H1 (cell line): ENCODE results near the gene FAM83C.

Experiments
- KDM1A ChIP-seq: fragments of 200-600, 300-600 bp; sonication (generic); IDR thresholded peaks from 2 replicates; pipeline ENCODE4 v1.7.1; 2016; ENCODE audit warnings: mild to moderate bottlenecking, low read length, borderline replicate concordance
- TF ChIP-seq, protein P1 (sequence below): fragments of 300-600 bp; sonication (generic); IDR thresholded peaks from 2 replicates; pipeline ENCODE4 v1.7.1; 2012; ENCODE audit warnings: low read length, moderate library complexity, mild to moderate bottlenecking, inconsistent platforms; ENCODE audit not compliant: insufficient replicate concordance

DNA sequence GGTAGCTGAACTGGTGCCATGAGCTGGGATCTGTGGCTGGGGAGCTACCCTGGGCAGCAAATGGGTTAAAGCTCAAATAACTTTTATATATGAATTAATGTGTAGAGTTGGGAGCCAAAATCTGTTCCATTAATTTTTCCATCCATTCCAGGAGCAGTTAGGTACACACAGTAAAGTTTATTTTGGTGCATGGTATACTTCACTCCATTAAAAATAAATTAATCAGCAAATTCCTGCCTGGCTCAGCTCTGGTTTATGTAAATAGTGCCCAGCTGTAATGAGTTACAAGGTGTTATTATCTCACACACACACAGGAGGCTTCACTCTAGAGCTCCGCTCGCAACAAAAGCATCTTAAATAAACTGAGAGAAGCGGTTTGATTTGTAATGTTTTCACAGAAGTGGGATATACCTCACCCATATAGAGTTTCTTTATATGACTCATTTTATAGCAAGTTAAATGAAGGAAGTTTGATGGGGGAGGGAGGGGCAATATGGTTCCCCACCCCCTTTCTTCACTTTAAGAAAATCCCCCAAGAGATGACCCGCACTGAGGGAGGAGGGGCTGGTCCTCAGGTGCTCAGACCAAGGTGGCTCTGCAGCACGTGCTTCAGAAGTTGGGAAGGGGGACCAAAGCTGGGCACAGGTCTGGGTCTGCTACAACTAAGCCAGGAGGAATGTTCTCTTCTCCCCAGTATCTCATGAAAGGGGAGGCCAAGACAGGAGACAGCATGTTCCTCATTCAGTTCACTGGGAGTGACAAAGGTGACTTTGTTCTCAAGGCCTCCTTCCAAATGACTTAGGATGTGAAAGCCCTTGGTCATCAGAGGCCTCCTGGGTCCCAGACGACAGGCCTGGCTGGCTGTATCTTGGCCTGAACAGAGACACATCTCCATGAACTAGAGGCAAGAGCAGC, 10.5 kb upstream of the FAM83C start:
- TF ChIP-seq, protein P1, sequence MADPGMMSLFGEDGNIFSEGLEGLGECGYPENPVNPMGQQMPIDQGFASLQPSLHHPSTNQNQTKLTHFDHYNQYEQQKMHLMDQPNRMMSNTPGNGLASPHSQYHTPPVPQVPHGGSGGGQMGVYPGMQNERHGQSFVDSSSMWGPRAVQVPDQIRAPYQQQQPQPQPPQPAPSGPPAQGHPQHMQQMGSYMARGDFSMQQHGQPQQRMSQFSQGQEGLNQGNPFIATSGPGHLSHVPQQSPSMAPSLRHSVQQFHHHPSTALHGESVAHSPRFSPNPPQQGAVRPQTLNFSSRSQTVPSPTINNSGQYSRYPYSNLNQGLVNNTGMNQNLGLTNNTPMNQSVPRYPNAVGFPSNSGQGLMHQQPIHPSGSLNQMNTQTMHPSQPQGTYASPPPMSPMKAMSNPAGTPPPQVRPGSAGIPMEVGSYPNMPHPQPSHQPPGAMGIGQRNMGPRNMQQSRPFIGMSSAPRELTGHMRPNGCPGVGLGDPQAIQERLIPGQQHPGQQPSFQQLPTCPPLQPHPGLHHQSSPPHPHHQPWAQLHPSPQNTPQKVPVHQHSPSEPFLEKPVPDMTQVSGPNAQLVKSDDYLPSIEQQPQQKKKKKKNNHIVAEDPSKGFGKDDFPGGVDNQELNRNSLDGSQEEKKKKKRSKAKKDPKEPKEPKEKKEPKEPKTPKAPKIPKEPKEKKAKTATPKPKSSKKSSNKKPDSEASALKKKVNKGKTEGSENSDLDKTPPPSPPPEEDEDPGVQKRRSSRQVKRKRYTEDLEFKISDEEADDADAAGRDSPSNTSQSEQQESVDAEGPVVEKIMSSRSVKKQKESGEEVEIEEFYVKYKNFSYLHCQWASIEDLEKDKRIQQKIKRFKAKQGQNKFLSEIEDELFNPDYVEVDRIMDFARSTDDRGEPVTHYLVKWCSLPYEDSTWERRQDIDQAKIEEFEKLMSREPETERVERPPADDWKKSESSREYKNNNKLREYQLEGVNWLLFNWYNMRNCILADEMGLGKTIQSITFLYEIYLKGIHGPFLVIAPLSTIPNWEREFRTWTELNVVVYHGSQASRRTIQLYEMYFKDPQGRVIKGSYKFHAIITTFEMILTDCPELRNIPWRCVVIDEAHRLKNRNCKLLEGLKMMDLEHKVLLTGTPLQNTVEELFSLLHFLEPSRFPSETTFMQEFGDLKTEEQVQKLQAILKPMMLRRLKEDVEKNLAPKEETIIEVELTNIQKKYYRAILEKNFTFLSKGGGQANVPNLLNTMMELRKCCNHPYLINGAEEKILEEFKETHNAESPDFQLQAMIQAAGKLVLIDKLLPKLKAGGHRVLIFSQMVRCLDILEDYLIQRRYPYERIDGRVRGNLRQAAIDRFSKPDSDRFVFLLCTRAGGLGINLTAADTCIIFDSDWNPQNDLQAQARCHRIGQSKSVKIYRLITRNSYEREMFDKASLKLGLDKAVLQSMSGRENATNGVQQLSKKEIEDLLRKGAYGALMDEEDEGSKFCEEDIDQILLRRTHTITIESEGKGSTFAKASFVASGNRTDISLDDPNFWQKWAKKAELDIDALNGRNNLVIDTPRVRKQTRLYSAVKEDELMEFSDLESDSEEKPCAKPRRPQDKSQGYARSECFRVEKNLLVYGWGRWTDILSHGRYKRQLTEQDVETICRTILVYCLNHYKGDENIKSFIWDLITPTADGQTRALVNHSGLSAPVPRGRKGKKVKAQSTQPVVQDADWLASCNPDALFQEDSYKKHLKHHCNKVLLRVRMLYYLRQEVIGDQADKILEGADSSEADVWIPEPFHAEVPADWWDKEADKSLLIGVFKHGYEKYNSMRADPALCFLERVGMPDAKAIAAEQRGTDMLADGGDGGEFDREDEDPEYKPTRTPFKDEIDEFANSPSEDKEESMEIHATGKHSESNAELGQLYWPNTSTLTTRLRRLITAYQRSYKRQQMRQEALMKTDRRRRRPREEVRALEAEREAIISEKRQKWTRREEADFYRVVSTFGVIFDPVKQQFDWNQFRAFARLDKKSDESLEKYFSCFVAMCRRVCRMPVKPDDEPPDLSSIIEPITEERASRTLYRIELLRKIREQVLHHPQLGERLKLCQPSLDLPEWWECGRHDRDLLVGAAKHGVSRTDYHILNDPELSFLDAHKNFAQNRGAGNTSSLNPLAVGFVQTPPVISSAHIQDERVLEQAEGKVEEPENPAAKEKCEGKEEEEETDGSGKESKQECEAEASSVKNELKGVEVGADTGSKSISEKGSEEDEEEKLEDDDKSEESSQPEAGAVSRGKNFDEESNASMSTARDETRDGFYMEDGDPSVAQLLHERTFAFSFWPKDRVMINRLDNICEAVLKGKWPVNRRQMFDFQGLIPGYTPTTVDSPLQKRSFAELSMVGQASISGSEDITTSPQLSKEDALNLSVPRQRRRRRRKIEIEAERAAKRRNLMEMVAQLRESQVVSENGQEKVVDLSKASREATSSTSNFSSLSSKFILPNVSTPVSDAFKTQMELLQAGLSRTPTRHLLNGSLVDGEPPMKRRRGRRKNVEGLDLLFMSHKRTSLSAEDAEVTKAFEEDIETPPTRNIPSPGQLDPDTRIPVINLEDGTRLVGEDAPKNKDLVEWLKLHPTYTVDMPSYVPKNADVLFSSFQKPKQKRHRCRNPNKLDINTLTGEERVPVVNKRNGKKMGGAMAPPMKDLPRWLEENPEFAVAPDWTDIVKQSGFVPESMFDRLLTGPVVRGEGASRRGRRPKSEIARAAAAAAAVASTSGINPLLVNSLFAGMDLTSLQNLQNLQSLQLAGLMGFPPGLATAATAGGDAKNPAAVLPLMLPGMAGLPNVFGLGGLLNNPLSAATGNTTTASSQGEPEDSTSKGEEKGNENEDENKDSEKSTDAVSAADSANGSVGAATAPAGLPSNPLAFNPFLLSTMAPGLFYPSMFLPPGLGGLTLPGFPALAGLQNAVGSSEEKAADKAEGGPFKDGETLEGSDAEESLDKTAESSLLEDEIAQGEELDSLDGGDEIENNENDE, result no peak
- no peak for TF ChIP-seq KDM1A
